ENCODE data around the gene SMAD7. TPM values are rescaled to one million over a fixed set of nuclear protein-coding genes. Genes with fewer than 3 reads are reported as not detected.

Gene SMAD7
- total RNA-seq, 1 donor from 2014 or later: 61.2 TPM

DNA sequence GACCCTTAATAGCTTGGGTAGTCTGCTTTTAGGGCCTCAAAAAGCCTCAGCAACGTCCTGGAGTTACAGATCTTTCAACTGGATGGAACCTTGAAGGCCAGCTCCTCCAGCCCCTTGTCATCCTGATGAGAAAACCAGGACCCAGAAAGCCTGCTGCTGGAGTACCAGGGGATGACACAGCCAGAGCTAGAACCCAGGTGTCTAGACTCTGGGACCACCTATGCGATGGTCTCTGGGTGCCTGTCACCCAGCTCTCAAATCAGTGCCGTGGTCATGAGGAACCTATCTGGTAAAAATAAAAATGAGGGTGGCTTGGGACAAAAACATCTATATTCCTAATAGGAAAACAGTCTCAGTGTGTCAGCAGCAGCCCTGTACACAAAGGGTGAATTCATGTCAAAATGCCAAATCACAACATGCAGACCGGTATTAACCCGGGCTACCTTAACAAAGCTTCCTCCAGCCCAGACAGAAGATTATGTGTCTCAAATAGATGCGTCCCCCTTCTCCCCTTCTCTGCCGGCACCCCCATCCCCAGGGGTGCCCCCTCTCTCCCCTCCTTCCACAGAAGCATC is 28.5 kb downstream of the SMAD7 start:
- Mint-ChIP-seq H3K9me3 (ENCODE audit: low read depth) (no peaks in the 10 kb centered on the region), H3K4me1 (ENCODE audit: low read depth) (peaks cover 96% of the 10 kb centered on the region), H3K4me3 (ENCODE audit: unreplicated experiment) (peak overlapping the region; percentile 68), H3K27ac (ENCODE audit: unreplicated experiment) (peak overlapping the region; percentile 96), H3K36me3 (ENCODE audit: low read depth) (peaks cover 34% of the 10 kb centered on the region), H3K27me3 (ENCODE audit: low read depth) (no peaks in the 10 kb centered on the region)
- no peak for TF ChIP-seq CTCF (IDR thresholded peaks at IDR 0.05)
- peak; percentile 13 for DNase-seq (ENCODE audit: low spot score)

DNA sequence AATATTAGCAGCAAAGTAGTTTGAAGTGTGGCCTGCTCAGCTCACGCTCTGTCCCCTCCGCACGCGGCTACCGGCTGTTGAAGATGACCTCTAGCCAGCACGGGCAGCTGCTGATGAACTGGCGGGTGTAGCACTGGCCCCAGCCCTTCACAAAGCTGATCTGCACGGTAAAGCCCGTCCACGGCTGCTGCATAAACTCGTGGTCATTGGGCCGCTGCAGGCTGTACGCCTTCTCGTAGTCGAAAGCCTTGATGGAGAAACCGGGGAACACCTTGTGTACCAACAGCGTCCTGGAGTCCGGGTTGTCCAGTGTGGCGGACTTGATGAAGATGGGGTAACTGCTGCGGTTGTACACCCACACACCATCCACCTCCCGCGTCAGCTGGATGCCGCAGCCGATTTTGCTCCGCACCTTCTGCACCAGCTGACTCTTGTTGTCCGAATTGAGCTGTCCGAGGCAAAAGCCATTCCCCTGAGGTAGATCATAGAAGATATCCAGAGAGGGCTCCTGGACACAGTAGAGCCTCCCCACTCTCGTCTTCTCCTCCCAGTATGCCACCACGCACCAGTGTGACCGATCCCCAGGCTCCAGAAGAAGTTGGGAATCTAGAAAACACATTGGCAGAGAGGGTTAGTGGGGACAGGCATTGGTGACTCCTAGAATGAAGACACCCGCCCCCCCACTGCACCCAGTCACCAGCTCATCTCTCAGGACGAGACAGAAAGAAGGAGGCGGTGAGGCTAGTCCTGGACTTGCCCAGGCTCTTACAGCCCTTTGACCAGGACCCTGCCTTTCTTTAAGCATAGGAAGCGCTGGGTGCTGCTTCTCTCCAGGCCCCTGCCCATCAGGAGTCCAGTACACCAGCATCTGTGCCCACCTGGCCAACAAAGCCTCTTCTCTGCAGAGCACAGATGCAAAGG is 29.2 kb downstream of the SMAD7 start:
- peaks cover 34% of the 10 kb centered on the region for H3K36me3 Mint-ChIP-seq (ENCODE audit: low read depth)
- TF ChIP-seq CTCF (IDR thresholded peaks at IDR 0.05): no peak
- peak; percentile 86 for DNase-seq (ENCODE audit: low spot score)
- H3K27ac Mint-ChIP-seq (ENCODE audit: unreplicated experiment): peak overlapping the region; percentile 96
- no peaks in the 10 kb centered on the region for H3K27me3 Mint-ChIP-seq (ENCODE audit: low read depth)
- peaks cover 96% of the 10 kb centered on the region for H3K4me1 Mint-ChIP-seq (ENCODE audit: low read depth)
- H3K4me3 Mint-ChIP-seq (ENCODE audit: unreplicated experiment): no peak overlapping the region
- H3K9me3 Mint-ChIP-seq (ENCODE audit: low read depth): no peaks in the 10 kb centered on the region

- no peaks in the 10 kb centered on the region for H3K9me3 Mint-ChIP-seq (ENCODE audit: low read depth)
- DNase-seq (ENCODE audit: low spot score): peak; percentile 58
- no peaks in the 10 kb centered on the region for H3K27me3 Mint-ChIP-seq (ENCODE audit: low read depth)
- H3K4me3 Mint-ChIP-seq (ENCODE audit: unreplicated experiment): no peak overlapping the region
- H3K4me1 Mint-ChIP-seq (ENCODE audit: low read depth): peaks cover 96% of the 10 kb centered on the region
- no peak for TF ChIP-seq CTCF (IDR thresholded peaks at IDR 0.05)
- H3K36me3 Mint-ChIP-seq (ENCODE audit: low read depth): peaks cover 32% of the 10 kb centered on the region
- H3K27ac Mint-ChIP-seq (ENCODE audit: unreplicated experiment): peak overlapping the region; percentile 84
Observed at GRCh38 chr18:48920408-48921038, 30.2 kb downstream of the SMAD7 start.

GRCh38 chr18:48919547-48919946 is 31.2 kb downstream of the SMAD7 start:
- no peaks in the 10 kb centered on the region for H3K9me3 Mint-ChIP-seq (ENCODE audit: low read depth)

More at GRCh38 chr18:48919547-48919946, 31.2 kb downstream of the SMAD7 start:
- H3K4me3 Mint-ChIP-seq (ENCODE audit: unreplicated experiment): no peak overlapping the region
- H3K36me3 Mint-ChIP-seq (ENCODE audit: low read depth): peaks cover 32% of the 10 kb centered on the region
- peak; percentile 7 for DNase-seq (ENCODE audit: low spot score)
- peak overlapping the region; percentile 57 for H3K27ac Mint-ChIP-seq (ENCODE audit: unreplicated experiment)
- H3K27me3 Mint-ChIP-seq (ENCODE audit: low read depth): no peaks in the 10 kb centered on the region
- H3K4me1 Mint-ChIP-seq (ENCODE audit: low read depth): peaks cover 96% of the 10 kb centered on the region
- TF ChIP-seq CTCF (IDR thresholded peaks at IDR 0.05): no peak

Measured in chondrocyte (in vitro differentiated cells).